Measurements from ENCODE around the gene ZNF648.

DNA sequence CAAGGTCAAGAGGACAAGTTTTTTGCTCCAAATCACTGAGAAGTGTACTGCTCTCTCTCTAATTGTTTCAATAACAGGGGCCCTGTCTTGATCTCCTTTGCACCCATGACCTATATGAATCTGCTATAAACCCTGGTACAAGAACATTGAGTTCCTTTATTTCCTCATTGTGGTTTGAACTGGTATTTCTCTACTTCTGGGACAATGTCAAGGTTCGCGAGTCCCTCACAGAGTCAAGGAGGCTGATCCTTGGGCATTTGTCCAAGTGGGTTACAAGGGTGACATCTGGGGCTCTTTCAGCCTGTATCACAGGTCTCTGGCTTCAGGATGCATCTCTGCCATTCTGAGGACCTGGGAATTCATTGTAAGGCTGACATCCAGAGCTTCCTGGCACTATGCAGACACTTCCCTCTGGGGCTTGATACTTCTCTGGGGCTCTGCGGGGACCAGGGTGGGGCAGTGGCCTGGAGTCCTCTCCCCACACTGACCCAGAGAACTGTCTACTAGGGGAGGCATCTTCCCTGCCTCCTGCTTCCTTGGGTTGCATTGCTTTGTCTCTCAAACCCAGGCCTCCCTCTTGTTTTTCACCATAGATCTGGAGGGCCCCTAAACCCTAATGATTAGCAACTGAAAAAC lies 22.5 kb upstream of the ZNF648 start:
- TF ChIP-seq CTCF (conservative IDR thresholded peaks at IDR 0.05 in 1 of 2, IDR thresholded peaks at IDR 0.05 in 1 of 2; ENCODE audit: low read depth in 1 of 2, low read length in 2 of 2), result no peak
- TF ChIP-seq EZH2 (IDR thresholded peaks at IDR 0.05; ENCODE audit: low read length, missing control alignments), result no peak

All from fibroblast of lung (primary cell).